HG02884 (cell line): ENCODE results near the gene PTPRM.

ENCODE experiments used
- ATAC-seq: cut with Tn5 transposase; IDR thresholded peaks from one replicate; pipeline ENCODE4 v1.9.1; 2021; ENCODE audit warnings: mild to moderate bottlenecking, moderate library complexity; ENCODE audit not compliant: unreplicated experiment

Gene PTPRM

DNA sequence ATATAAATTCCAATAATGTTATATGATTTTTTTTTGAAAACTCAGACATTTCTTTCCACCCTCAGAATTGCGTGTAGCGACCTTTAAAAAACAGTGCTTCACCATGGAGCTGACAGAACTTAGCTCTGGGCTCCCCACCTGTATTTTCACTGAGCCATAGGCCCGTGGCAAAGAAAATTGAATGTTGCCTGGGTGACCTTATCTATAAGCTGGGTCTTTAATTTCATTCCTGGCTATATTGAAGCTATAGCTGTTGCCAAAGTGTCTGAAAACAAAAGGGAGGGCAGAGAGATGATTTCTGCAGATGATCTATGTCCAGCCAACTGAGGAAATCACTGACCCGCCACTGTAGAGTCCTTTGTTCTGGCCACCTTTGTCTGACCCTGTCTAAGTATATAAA lies 411.7 kb downstream of the PTPRM start:
- no peak for ATAC-seq

GRCh38 chr18:7979714-7980113 lies 412.6 kb downstream of the PTPRM start:
- ATAC-seq = no peak

GRCh38 chr18:7980136-7980535 lies 413.0 kb downstream of the PTPRM start:
- ATAC-seq = no peak

DNA sequence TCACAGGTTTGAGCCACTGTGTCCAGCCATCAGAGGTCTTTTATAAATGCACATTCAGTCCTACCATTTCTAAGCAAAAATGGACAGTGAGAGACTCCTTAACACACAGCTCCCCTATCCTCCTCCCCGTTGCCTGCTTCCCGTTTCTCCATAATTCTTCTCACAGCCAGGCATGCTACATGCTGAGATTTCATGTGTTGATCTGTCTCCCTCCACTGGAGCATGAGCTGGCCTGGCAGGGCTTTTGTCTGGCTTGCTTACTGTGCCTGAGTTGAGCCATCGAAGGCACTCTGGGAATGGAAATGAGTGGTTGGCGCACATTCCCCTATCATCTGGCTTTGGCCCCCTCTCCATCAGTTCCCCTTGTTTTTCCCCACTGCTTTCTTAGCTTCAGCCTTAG lies 413.5 kb downstream of the PTPRM start:
- ATAC-seq = no peak

GRCh38 chr18:7982216-7982615 lies 415.1 kb downstream of the PTPRM start:
- ATAC-seq = no peak

GRCh38 chr18:7987284-7987976 lies 420.3 kb downstream of the PTPRM start:
- no peak for ATAC-seq

- ATAC-seq = no peak
These were observed 423.6 kb downstream of the PTPRM start for GRCh38 chr18:7990670-7991069.

- no peak for ATAC-seq
These were observed 434.7 kb downstream of the PTPRM start for GRCh38 chr18:8001711-8002301.

DNA sequence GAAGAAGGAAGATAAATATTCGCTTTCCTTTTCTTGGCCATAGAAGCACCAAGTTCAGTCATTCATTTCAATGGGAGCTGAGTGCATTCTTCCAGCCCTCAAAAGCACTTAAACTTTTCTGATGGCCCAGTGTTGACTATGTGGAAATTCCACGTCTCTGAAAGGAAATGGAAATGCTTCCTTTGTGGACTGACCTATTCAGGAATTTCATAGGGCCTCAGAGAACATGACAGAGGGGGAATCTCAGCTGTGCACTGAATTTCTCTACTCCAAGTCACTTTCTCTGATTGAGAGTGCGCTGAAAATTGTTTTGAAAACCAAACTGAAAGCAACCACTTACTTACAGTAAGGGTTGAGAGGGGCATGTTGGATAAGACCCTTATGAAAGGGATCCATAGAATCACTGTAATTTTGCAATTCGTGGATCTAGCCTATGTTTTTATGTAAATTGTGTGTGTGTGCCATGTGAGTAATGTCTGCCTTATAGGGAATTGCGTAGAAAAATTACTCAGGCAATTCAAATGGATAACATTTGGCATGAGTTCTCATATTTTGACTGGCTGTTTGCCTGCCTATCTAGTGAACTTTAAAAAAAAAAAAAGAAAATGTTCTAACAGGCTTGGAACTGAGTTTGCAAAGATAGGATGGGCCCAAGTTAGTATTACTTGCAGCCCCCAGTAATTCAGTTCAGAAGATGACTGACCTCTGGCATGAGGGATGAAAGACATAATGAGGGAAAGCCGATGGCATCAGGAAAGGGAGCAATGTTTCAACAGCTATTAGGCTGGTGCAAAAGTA lies 437.0 kb downstream of the PTPRM start:
- no peak for ATAC-seq

DNA sequence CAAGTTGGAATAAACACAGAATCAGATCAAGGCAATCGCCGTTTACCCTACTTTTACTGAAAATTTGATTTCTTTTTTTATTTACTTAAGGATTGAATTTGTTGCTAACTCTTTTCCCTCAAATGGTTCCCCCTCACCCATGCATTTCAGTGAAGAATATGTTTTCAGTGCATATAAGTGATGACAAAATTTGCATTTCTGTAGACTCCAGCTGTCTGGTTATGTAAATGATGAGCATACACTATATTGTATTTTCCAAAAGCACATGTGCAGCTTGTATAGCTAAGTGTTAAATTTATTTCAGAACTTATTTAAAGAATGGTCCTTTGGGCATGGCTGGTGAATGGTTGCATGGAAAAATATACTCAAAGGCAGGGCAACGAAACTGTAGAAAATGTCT lies 437.7 kb downstream of the PTPRM start:
- ATAC-seq = no peak

GRCh38 chr18:8005870-8006569 lies 438.9 kb downstream of the PTPRM start:
- no peak for ATAC-seq

GRCh38 chr18:8006979-8007378 lies 439.9 kb downstream of the PTPRM start:
- ATAC-seq = no peak

- no peak for ATAC-seq
These were observed 440.9 kb downstream of the PTPRM start for GRCh38 chr18:8008033-8008432.

DNA sequence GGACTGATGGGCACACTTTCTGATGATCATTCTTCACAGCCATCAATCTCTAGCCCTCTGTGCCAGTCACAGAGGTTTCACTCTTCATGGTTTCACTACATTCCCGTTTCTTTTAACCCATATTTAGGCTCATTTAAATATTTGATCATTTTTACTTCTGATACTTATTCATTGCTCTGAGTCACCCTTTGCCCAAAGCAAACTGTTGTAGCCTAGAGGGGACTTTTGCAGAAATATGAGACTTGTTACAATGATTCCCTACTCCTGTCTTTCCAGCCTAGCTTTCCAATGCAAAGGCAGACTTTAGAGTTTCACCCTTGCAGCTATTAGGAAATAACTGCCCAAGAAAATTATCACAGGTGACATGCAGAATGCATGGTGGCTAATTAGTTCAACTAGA lies 444.2 kb downstream of the PTPRM start:
- ATAC-seq = no peak

- no peak for ATAC-seq
These were observed 444.8 kb downstream of the PTPRM start for GRCh38 chr18:8011906-8012305.

DNA sequence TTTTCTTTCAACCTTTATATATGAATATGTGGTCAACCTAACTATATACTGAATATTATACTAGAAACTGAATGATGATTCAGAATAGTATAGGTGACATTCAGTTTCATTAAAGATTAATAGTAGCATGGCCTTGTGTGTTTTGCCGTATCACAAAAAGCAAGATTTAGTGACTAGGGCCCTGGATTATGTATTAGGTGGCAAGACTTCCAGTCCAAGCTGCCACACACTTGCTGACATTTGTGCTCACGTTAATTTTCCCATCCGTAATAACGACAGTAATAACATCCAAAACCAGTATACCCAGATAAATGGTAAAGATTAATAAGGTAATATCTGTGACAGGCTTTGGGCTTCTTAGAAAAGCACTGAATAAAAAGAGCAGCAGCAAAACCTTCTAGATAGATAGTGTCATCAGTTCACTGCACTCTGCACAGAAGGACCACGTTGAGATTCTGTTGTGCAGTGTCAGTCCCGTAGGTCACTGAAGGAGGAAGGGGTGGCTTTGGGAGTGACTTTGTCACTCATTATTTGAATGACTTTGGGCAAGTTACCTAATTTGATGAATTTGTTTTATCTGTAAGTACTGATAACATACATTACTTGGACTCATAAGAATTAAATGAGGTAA lies 451.7 kb downstream of the PTPRM start:
- ATAC-seq = no peak

- no peak for ATAC-seq
These were observed 452.5 kb downstream of the PTPRM start for GRCh38 chr18:8019600-8019999.

DNA sequence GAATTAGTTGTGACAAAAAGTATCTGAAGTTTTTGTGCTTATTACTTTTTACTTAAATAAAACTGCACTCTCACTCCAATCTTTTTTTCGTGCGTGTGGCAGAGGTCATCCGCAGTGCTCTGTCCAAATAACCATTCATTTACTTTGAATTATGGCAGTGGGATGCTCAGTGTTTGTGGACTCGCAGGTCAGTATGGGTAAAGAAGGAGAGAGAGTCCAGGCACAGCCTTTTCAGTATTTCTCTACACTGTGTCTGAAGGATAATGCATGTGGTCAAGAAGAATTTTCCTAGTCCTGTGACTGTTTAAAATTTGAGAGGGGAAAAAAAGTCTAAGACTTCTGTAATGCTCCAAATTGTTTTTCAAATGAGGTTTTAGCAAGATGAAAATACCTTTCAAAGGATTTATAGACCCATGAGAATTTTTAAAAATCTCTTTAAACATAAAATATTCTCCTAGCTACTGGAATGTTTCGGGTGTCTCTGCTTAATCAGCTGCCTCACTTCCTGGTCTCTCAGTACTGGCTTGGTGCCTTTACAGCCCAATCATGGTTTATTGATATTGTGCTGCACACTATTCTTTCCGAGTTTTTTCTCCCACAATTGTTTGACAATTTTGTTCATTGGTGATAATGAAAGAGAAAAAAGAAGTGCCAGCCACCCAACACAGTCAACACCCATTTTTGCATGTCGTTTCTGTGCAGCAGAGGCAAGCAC lies 453.2 kb downstream of the PTPRM start:
- ATAC-seq = no peak

DNA sequence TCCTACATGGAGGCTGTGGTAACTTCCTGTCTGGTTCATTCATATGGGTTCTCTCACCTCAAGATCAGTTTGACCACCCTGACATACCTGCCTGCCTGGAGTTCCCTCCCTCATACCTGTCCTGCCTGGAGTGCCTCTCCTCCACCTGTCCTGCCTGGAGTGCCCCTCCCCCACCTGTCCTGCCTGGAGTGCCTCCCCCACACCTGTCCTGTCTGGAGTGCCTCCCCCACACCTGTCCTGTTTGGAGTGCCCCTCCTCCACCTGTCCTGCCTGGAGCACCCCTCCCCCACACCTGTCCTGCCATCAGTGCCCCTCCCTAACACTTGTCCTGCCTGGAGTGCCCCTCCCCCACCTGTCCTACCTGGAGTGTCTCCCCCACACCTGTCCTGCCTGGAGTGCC lies 461.9 kb downstream of the PTPRM start:
- no peak for ATAC-seq

- ATAC-seq = no peak
These were observed 462.6 kb downstream of the PTPRM start for GRCh38 chr18:8029731-8030130.
